ENCODE measurements around the gene PXDN.

Gene PXDN

DNA sequence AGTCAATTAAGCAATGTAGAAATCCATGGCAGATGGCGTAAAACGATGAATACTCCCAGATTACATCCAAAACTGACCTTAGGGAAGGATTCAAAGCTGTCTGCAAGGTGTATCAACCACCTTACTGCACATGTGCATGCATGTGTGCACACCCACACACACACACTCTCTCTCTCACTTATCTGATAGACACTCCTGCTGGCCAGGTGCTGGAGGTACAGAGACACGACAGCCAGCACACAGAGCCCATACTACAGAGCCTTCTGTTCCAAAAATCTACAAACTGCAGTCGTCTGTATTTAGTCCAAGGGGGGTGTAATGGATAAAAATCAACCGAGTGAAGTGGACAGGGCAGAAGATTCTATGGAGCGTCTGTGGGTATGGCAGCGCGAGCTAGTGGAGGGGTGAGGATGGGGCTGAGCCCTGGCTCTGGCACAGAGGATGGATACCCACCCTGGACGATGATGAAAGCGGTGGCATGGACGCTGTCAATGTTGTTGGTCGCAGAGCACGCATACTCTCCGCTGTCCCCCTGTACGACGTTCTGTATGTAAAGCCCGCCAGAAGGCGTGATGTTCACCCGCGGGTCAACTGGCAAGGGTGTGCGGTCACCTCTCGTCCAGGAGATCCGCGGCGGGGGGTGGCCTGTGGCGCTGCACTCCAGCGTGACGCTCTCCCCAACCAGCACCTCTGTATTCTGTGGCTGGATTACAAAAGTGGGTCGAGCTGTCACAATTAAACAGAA, 78.4 kb downstream of the PXDN start:
- DNase-seq (ENCODE audit: low read depth in 2 of 2), result no peak

GRCh38 chr2:1664698-1665097, 79.6 kb downstream of the PXDN start:
- DNase-seq (ENCODE audit: low read depth in 2 of 2), result no peak

- no peak for DNase-seq (ENCODE audit: low read depth in 2 of 2)
Measured at GRCh38 chr2:1664076-1664605, 80.2 kb downstream of the PXDN start.

DNA sequence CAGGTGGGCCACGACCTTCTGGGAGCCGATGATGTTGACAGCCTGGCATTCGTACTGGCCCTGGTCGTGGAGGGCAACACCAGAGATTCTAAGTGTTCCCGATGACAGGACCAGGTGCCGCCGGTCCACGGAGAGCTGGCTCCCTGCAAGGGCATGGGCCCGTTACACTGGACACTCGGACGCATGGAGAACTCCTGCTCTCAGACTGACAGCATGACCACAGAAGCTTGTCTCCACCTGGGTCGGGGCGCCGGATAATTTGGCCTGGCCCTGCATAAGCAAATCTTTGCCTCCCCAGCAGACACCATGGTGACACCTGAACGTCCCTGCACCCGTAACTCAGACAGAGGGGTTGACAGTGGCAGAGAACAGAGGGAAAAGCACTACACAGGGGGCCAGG, 80.7 kb downstream of the PXDN start:
- no peak for DNase-seq (ENCODE audit: low read depth in 2 of 2)

DNA sequence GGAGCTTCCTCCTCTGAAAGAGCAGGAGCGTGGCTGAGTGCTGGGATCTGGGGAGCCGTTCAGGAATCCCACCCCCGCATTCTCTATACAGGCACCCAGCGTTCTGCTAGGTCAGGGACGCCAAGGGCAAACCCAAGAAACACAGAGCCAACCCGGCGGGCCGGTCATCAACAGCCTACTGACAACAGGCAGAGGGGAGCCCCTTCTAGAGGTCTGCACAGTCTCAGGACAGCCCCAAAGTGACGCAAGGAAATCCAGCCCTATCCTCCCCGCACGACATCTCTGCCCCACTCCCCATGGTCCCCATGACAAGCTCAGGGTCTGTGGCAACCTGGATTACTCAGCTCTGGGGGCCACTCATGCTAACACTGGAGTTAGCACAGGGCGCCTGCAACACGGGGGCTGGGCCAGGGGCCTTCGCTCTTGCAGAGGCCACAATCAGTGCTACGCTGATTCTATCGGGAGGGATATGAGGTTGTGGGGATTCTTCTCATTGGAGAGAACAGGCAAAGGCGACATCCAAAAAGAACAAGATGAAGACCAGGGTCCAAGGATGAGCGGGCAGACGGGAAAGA, 81.6 kb downstream of the PXDN start:
- no peak for DNase-seq (ENCODE audit: low read depth in 2 of 2)

- DNase-seq (ENCODE audit: low read depth in 2 of 2), result no peak
Measured at GRCh38 chr2:1661891-1662605, 82.3 kb downstream of the PXDN start.

DNA sequence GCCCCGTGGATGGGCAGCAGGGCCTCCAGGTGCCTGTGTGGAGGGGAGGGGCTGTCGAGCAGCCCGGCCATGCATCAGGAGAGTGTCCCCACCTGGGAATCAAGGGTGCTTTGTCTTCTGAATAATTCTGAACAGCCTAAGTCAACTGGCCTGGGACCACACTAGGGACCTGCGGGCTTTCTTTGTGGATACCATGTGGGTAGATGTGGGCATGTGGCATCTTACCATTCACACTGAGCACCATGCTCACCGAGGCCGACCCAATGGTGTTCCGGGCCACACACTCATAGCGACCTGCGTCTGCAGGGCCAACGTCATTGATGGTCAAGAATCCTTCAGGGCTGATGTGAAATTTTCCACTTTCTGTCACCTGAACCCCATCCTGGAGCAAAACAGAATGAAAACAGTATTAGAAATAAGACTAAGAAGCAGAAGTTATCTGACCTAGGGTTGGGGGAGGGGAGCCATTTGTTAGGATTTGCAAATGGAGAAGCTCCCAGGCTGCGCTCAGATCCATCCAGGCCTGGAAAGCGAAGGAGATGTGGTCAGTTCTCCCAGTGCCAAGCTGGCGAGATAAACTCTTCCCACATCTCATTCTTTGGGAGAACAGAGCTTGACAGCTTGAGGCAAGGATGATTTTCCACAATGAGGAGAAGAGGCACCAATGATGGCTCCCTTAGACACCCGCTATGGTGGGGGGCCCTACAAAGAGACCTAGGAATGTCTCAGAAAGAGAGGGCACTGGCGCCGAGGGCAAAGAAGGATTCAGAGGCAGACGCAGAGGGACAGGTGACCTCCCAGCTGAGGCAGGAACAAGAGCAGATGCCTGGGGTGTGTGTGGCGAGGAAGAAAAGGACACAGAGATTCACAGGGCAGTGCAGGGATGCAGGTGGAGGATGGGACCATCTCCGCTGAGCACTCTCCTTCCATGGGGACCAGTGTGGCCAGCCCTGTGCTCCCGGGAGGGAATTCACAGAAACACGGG, 83.4 kb downstream of the PXDN start:
- DNase-seq (ENCODE audit: low read depth in 2 of 2), result no peak

GRCh38 chr2:1659951-1660565, 84.3 kb downstream of the PXDN start:
- DNase-seq (ENCODE audit: low read depth in 2 of 2), result no peak

DNA sequence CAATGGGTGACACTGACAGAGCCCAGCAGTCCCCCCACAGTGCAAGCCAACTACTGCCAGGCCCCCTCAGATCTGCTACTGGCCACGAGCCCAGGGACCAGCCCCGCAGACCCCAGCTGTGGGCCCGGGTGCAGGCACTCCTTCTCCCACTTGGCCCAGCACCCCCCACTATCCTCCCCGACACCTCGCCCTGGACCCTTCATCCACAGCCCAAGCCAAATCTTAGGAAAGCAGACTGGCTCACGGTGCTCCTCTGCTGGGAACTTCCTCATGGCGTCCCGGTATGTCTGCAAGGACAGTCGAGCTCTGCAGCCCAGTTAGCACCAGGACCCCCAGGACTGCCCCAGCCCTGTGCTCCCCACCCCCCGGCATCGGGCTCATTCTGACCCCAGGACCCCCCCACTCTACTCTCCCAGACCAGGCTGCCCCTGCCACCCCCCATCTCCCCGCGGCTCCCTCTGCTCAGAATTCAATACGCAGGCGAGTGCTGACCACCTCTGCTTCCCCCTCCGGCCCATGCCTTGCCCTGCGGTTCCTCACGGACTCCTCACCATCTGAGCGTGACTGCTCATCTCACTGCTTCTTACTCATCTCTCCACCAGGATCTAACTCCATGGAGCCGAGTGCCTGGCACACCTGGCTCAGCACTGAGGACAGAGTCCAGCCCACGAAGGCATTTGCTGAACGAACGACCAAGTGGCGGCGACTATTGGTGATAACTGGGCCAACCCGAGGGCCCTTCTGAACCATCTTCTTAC, 85.7 kb downstream of the PXDN start:
- no peak for DNase-seq (ENCODE audit: low read depth in 2 of 2)

- no peak for DNase-seq (ENCODE audit: low read depth in 2 of 2)
Measured at GRCh38 chr2:1656961-1657841, 87.1 kb downstream of the PXDN start.

DNA sequence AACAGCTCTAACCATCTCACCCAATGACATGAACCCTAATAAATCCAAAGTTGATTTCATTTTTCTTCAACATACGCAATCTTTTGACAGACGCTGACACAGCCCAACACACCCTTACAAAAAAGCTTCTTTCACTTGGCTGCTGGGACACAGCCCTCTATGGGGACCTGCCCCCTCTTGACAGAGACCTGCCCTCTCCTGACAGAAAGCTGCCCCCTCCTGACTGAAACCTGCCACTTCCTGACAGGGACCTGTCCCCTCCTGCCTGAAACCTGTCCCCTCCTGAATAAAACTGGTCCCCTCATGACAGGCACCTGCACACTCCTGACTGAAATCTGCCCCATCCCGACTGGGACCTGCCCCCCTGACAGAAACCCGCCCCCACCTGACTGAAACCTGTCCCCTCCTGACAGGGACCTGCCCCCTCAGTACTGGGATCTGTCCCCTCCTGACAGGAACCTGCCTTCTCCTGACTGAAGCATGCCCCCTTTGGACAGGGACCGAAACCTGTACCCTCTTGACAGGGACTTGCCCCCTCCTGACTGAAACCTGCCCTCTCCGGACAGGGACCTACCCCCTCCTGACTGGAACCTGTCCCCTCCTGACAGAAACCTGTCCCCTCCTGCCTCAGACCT, 87.9 kb downstream of the PXDN start:
- DNase-seq (ENCODE audit: low read depth in 2 of 2), result no peak

DNA sequence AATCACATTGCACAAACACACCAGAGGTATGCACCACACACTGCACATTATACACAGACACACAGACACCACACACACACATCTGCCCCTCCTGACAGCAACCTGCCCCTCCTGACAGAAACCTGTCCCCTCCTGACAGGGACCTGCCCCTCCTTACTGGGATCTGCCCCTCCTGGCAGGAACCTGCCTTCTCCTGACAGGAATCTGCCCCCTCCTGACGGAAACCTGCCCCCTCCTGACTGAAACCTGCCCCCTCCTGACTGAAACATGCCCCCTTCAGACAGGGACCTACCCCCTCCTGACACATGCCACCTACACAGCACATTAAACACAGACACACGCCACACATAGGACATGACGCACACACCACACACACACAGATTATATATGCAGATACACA, 88.9 kb downstream of the PXDN start:
- DNase-seq (ENCODE audit: low read depth in 2 of 2), result no peak

GRCh38 chr2:1654696-1655374, 89.5 kb downstream of the PXDN start:
- no peak for DNase-seq (ENCODE audit: low read depth in 2 of 2)

DNA sequence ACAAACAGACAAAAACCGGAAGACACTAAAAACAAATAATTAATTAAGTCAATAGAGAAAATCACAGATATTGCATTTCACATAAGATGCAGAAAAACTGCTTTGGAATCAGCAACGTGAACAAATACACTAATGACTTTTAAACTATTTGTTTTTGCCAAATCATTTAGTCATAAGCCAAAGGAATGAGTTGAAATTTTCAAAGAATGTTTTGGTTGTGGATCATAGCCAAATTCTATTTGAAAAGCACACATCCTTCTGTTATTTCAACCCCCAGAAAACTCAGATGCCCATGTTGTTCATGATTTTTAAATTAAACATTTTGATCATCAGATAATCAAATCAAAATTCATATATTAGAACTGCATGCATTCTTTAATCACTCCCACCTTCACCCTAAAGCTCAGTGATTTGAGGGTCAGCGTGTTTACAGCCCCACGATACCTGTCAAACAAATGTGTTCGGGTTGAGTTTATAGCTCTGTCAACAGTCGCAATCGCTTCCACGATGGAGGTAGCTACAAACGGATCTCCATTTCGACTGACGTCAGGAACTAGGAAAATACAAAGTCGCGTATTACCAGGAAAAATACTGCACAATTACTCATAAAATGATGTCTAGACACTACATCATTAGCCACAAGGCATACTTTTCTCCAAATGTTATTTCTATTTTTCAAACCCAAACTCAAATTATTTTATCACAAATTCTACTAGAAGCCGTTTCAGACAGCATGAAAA, 90.2 kb downstream of the PXDN start:
- DNase-seq (ENCODE audit: low read depth in 2 of 2), result no peak

- no peak for DNase-seq (ENCODE audit: low read depth in 2 of 2)
Measured at GRCh38 chr2:1652034-1652790, 92.1 kb downstream of the PXDN start.

- DNase-seq (ENCODE audit: low read depth in 2 of 2), result no peak
Measured at GRCh38 chr2:1651121-1652033, 92.9 kb downstream of the PXDN start.
